H9 (cell line): ENCODE measurements around the gene ALDH1A1. TPM values are rescaled to one million over a fixed set of nuclear protein-coding genes. Genes with fewer than 3 reads are reported as not detected.

Source experiments
- DNase-seq: peaks from one replicate; pipeline ENCODE4 v3.0.0-alpha.2; 2017
- H2AFZ ChIP-seq: one replicate; pipeline ENCODE4 v1.6.1; 2013; ENCODE audit warnings: mild to moderate bottlenecking, low read length, control low read depth, moderate library complexity
- H2AK5ac ChIP-seq: 2 replicates; pipeline ENCODE4 v1.6.1; 2013; ENCODE audit warnings: low read length, control low read depth, mixed read lengths; ENCODE audit not compliant: insufficient read length
- H2BK120ac ChIP-seq: one replicate; pipeline ENCODE4 v1.6.1; 2013; ENCODE audit warnings: low read depth, mild to moderate bottlenecking, low read length, control low read depth, inconsistent platforms; ENCODE audit not compliant: poor library complexity, severe bottlenecking
- H2BK12ac ChIP-seq: 2 replicates; pipeline ENCODE4 v1.6.1; 2013; ENCODE audit warnings: low read length, control low read depth, mixed read lengths, low read depth; ENCODE audit not compliant: insufficient read length
- H2BK15ac ChIP-seq: 2 replicates; pipeline ENCODE4 v1.6.1; 2013; ENCODE audit warnings: low read depth, low read length, control low read depth
- H2BK20ac ChIP-seq: one replicate; pipeline ENCODE4 v1.6.1; 2013; ENCODE audit warnings: low read depth, mild to moderate bottlenecking, low read length, control low read depth, inconsistent platforms; ENCODE audit not compliant: poor library complexity, severe bottlenecking
- H2BK5ac ChIP-seq: 2 replicates; pipeline ENCODE4 v1.6.1; 2013; ENCODE audit warnings: low read length, control low read depth, mixed read lengths; ENCODE audit not compliant: insufficient read length
- H3K14ac ChIP-seq: 2 replicates; pipeline ENCODE4 v1.6.1; 2013; ENCODE audit warnings: low read length, control low read depth; ENCODE audit not compliant: insufficient read depth
- H3K18ac ChIP-seq: 2 replicates; pipeline ENCODE4 v1.6.1; 2013; ENCODE audit warnings: low read depth, mild to moderate bottlenecking, mixed read lengths, low read length, control low read depth; ENCODE audit not compliant: insufficient read length
- H3K23ac ChIP-seq: 2 replicates; pipeline ENCODE4 v1.6.1; 2013; ENCODE audit warnings: low read length, control low read depth, mixed read lengths, low read depth; ENCODE audit not compliant: insufficient read length
- H3K23me2 ChIP-seq: 2 replicates; pipeline ENCODE4 v1.6.1; 2013; ENCODE audit warnings: low read depth, mild to moderate bottlenecking, mixed read lengths, low read length, control low read depth; ENCODE audit not compliant: insufficient read length, poor library complexity, severe bottlenecking
- H3K27ac ChIP-seq: 2 replicates; pipeline ENCODE4 v1.5.1; 2013; ENCODE audit warnings: low read length, control low read depth, mixed read lengths, low read depth; ENCODE audit not compliant: insufficient read length
- H3K27me3 ChIP-seq: 2 replicates; pipeline ENCODE4 v1.6.1; 2013; ENCODE audit warnings: low read length, control low read depth, inconsistent platforms; ENCODE audit not compliant: insufficient read depth
- H3K4ac ChIP-seq: 2 replicates; pipeline ENCODE4 v1.6.1; 2013; ENCODE audit warnings: low read depth, mild to moderate bottlenecking, control low read depth, inconsistent platforms, low read length, moderate library complexity
- H3K4me1 ChIP-seq: 2 replicates; pipeline ENCODE4 v1.6.1; 2013; ENCODE audit warnings: low read length, control low read depth, inconsistent platforms; ENCODE audit not compliant: insufficient read depth
- H3K4me2 ChIP-seq: 2 replicates; pipeline ENCODE4 v1.6.1; 2013; ENCODE audit warnings: low read length, control low read depth, mixed read lengths; ENCODE audit not compliant: insufficient read length, insufficient read depth
- H3K56ac ChIP-seq: 2 replicates; pipeline ENCODE4 v1.6.1; 2013; ENCODE audit warnings: low read depth, mild to moderate bottlenecking, mixed read lengths, low read length, control low read depth; ENCODE audit not compliant: insufficient read length
- H3K79me1 ChIP-seq: 2 replicates; pipeline ENCODE4 v1.6.1; 2013; ENCODE audit warnings: low read depth, mild to moderate bottlenecking, moderate library complexity, low read length, control low read depth, inconsistent platforms; ENCODE audit not compliant: insufficient read depth, poor library complexity, severe bottlenecking
- H3K79me2 ChIP-seq: 2 replicates; pipeline ENCODE4 v1.6.1; 2013; ENCODE audit warnings: low read length, control low read depth, inconsistent platforms; ENCODE audit not compliant: insufficient read depth
- H3K9ac ChIP-seq: 2 replicates; pipeline ENCODE4 v1.6.1; 2013; ENCODE audit warnings: low read length, control low read depth, mixed read lengths; ENCODE audit not compliant: insufficient read length; ENCODE audit errors: extremely low read depth
- H3K9me3 ChIP-seq: one replicate; pipeline ENCODE4 v1.6.1; 2013; ENCODE audit warnings: low read depth, low read length, inconsistent platforms; ENCODE audit not compliant: control insufficient read depth
- H3T11ph ChIP-seq: one replicate; pipeline ENCODE4 v1.6.1; 2013; ENCODE audit warnings: mild to moderate bottlenecking, low read length, control low read depth, inconsistent platforms
- H4K20me1 ChIP-seq: one replicate; pipeline ENCODE4 v1.6.1; 2013; ENCODE audit not compliant: control insufficient read depth, insufficient read length, insufficient read depth
- H4K5ac ChIP-seq: 2 replicates; pipeline ENCODE4 v1.6.1; 2013; ENCODE audit warnings: low read depth, mild to moderate bottlenecking, mixed read lengths, low read length, control low read depth; ENCODE audit not compliant: insufficient read length
- H4K8ac ChIP-seq: replicated peaks from 2 replicates; pipeline ENCODE4 v1.6.1; 2013; ENCODE audit warnings: low read length, control low read depth, mixed read lengths, low read depth; ENCODE audit not compliant: insufficient read length
- H4K91ac ChIP-seq: 2 replicates; pipeline ENCODE4 v1.6.1; 2013; ENCODE audit warnings: low read depth, mild to moderate bottlenecking, moderate library complexity, mixed read lengths, low read length, control low read depth; ENCODE audit not compliant: insufficient read length
- H3K27ac Mint-ChIP-seq, 3 experiments: 2 replicates in 2 of 3; 3 replicates in 1 of 3; pipeline ENCODE4 v1.8.0; 2020 to 2021; ENCODE audit warnings: mixed read lengths in 3 of 3, mild to moderate bottlenecking in 1 of 3, moderate library complexity in 1 of 3
- H3K27me3 Mint-ChIP-seq: 2 replicates; pipeline ENCODE4 v1.8.0; 2021; ENCODE audit warnings: low read depth, mild to moderate bottlenecking, moderate library complexity, mixed read lengths
- H3K36me3 Mint-ChIP-seq, 3 experiments: 2 replicates in 2 of 3; 3 replicates in 1 of 3; pipeline ENCODE4 v1.8.0; 2020 to 2021; ENCODE audit warnings: low read depth in 3 of 3, mixed read lengths in 3 of 3; ENCODE audit not compliant: insufficient read depth in 1 of 3
- H3K4me1 Mint-ChIP-seq, 2 experiments: 2 replicates each; pipeline ENCODE4 v1.8.0; 2020; ENCODE audit warnings: mixed read lengths in 2 of 2
- H3K4me3 Mint-ChIP-seq, 2 experiments: 2 replicates in 1 of 2; 3 replicates in 1 of 2; pipeline ENCODE4 v1.8.0; 2020 to 2021; ENCODE audit warnings: mild to moderate bottlenecking in 2 of 2, mixed read lengths in 2 of 2, moderate library complexity in 1 of 2
- H3K9me3 Mint-ChIP-seq, 2 experiments: 2 replicates in 1 of 2; 3 replicates in 1 of 2; pipeline ENCODE4 v1.8.0; 2020; ENCODE audit warnings: mild to moderate bottlenecking in 2 of 2, mixed read lengths in 2 of 2, moderate library complexity in 1 of 2
- CTCF ChIP-seq: fragments of 200-600 bp; sonication (generic); conservative IDR thresholded peaks from 3 replicates; pipeline ENCODE4 v1.8.0; 2021; ENCODE audit warnings: antibody characterized with exemption, mild to moderate bottlenecking
- WGBS: extraction: QIAGEN DNeasy Blood & Tissue Kit; methylation state at CpG from one replicate; pipeline ENCODE4 v1.1.7; 2013; ENCODE audit warnings: missing lambda C conversion rate, low lambda C conversion rate, mixed read lengths; ENCODE audit not compliant: insufficient read length; ENCODE audit errors: extremely low coverage; 5-methylcytosine and 5-hydroxymethylcytosine counted together
- total RNA-seq: library from RNA; stranded (reverse); gene quantifications from 2 replicates; pipeline ENCODE4 v1.2.1, GENCODE V29; 2021

Gene ALDH1A1
- total RNA-seq, 1 experiment from 2014 or later = 1.1 TPM

DNA sequence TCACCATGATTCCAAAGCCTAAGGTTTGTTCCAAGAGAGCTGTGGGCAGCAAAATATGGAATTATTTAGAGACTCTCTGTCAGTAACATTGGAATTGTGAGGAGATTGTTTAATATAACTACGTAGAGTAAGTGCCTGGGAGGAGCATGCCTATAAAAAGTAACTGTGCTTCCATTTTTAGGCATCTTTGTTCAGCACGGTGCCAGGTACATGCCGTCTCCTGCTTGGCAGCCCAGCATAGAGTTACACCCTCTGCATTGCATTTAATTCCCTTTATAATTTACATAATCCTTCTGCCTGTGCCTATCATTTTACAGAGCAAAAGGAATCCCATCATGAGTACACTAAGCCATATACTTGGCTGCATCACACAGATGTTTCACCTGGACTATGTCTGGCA is 32.1 kb upstream of the ALDH1A1 start:
- Histone ChIP-seq H2BK20ac (no peak overlapping the region), H3K4me2 (no peak overlapping the region), H3K79me2 (no peaks in the 10 kb centered on the region), H3K27ac (no peak overlapping the region), H4K20me1 (no peaks in the 10 kb centered on the region), H4K5ac (no peak overlapping the region), H3K9ac (no peak overlapping the region), H3K14ac (no peak overlapping the region), H3K4me1 (no peaks in the 10 kb centered on the region), H3K9me3 (no peaks in the 10 kb centered on the region), H4K8ac (no peak overlapping the region), H3K27me3 (no peaks in the 10 kb centered on the region), H2BK120ac (no peak overlapping the region), H2AK5ac (no peak overlapping the region), H3K23me2 (no peaks in the 10 kb centered on the region), H2BK5ac (no peak overlapping the region), H2BK15ac (no peak overlapping the region), H3K79me1 (no peaks in the 10 kb centered on the region), H4K91ac (no peak overlapping the region), H3K4ac (no peak overlapping the region), H3K56ac (no peak overlapping the region), H2BK12ac (no peak overlapping the region), H2AFZ (no peak overlapping the region), H3K18ac (no peak overlapping the region), H3K23ac (no peak overlapping the region), H3T11ph (no peak overlapping the region)
- H3K4me1 Mint-ChIP-seq = no peaks in the 10 kb centered on the region
- H3K4me3 Mint-ChIP-seq = no peak overlapping the region
- H3K9me3 Mint-ChIP-seq = no peaks in the 10 kb centered on the region
- H3K27me3 Mint-ChIP-seq = no peaks in the 10 kb centered on the region
- H3K27ac Mint-ChIP-seq = no peak overlapping the region
- WGBS = no CpG with 5 or more reads among the region's 3 CpGs
- no peak for TF ChIP-seq CTCF
- no peaks in the 10 kb centered on the region for H3K36me3 Mint-ChIP-seq
- DNase-seq = no peak
